ENCODE measurements around the gene TNFRSF6B. TPM values are rescaled to one million over a fixed set of nuclear protein-coding genes. Genes with fewer than 3 reads are reported as not detected.

The TNFRSF6B gene
- total and polyA plus RNA-seq, 2 donors (not counting 3 experiments of a cell fraction or from before 2014, with no cell fraction given): 0.69 to 11.3 TPM

DNA sequence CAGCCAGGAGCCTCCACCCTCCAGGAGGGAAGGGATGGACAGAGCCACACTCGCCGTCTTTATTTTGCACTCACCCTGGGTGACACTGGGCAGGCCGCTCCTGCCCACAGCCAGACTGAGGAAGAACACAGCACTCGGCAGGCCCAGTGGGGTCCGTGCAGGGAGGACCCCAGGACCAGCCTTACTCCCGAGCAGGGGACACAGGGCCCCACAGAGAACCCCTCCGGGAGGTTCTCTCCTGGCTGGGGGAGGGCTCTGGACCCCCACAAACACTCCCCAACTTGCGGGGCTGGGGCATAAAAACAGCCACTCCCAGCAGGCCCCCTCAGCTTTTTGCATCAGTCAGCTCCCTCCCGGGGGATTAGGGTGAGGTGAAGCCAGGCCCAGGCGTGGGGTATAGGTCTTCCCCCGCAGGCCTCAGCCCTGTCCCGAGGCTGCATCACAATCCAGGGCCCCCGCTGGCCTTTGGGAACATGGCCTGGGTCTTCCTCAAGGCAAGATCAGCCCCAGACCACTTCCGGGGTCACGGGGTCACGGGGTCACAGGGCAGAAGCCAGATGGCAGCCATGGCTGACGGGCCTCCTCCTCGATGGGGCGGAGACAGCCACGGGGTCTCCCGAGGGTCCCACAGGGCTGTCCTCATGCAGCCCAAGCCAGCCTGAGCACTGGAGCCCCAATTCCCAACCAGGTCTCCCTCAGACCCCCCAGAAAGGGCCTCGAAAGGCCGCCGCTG is 3.2 kb downstream of the TNFRSF6B start:
- peaks cover 0 to 2% of the 10 kb centered on the region in 2 experiments for H3K36me3 ChIP-seq (ENCODE audit: control insufficient read depth in 2 of 2, extremely low read depth in 1 of 2, insufficient read depth in 2 of 2, low read length in 2 of 2)
- H4K20me1 ChIP-seq (replicated peaks; ENCODE audit: control insufficient read depth, extremely low read depth, insufficient read depth, low read length): no peaks in the 10 kb centered on the region
- no peak overlapping the region for H3K4me3 ChIP-seq (replicated peaks in 1 of 3; ENCODE audit: insufficient read depth in 1 of 3, low read depth in 1 of 3, low read length in 3 of 3)
- no peak for TF ChIP-seq JUN (IDR thresholded peaks at IDR 0.05; ENCODE audit: borderline replicate concordance, insufficient read depth, insufficient read length, low read depth)
- TF ChIP-seq GATA2 (IDR thresholded peaks at IDR 0.05; ENCODE audit: insufficient read depth, insufficient read length, low read depth, low read length): no peak
- TF ChIP-seq, protein P1, sequence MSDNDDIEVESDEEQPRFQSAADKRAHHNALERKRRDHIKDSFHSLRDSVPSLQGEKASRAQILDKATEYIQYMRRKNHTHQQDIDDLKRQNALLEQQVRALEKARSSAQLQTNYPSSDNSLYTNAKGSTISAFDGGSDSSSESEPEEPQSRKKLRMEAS (IDR thresholded peaks at IDR 0.05; ENCODE audit: insufficient read depth, insufficient read length): no peak
- no peak for TF ChIP-seq FOS (IDR thresholded peaks at IDR 0.05; ENCODE audit: borderline replicate concordance, insufficient read depth, low read length)
- TF ChIP-seq EZH2 (IDR thresholded peaks at IDR 0.05; ENCODE audit: borderline replicate concordance, low read depth, low read length, severe bottlenecking): no peak
- TF ChIP-seq, protein P2, sequence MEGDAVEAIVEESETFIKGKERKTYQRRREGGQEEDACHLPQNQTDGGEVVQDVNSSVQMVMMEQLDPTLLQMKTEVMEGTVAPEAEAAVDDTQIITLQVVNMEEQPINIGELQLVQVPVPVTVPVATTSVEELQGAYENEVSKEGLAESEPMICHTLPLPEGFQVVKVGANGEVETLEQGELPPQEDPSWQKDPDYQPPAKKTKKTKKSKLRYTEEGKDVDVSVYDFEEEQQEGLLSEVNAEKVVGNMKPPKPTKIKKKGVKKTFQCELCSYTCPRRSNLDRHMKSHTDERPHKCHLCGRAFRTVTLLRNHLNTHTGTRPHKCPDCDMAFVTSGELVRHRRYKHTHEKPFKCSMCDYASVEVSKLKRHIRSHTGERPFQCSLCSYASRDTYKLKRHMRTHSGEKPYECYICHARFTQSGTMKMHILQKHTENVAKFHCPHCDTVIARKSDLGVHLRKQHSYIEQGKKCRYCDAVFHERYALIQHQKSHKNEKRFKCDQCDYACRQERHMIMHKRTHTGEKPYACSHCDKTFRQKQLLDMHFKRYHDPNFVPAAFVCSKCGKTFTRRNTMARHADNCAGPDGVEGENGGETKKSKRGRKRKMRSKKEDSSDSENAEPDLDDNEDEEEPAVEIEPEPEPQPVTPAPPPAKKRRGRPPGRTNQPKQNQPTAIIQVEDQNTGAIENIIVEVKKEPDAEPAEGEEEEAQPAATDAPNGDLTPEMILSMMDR (IDR thresholded peaks at IDR 0.05; ENCODE audit: extremely low read depth in 1 of 2, insufficient read depth in 1 of 2, low read depth in 1 of 2, low read length in 2 of 2): no peak
- peak; percentile 17 for TF ChIP-seq POLR2AphosphoS5 (IDR thresholded peaks at IDR 0.05; ENCODE audit: insufficient read depth, low read depth, low read length)
- peak overlapping the region; percentile 91 for H3K27ac ChIP-seq (ENCODE audit: insufficient read depth, low read depth, low read length)
- intact Hi-C loops (cut with micrococcal nuclease) (loop anchor here (1.0 to 5.0 kb wide), 3 partner anchors 12 to 41 kb away; partner anchors contain the start of genes LIME1, RTEL1 and SLC2A4RG), dilution Hi-C loops (cut with MboI; ENCODE audit: extremely low pct_ligation_motif_present, low sequenced_read_pairs) (no loop called here)
- peaks cover 35% of the 10 kb centered on the region for H3K4me1 ChIP-seq (ENCODE audit: control insufficient read depth, extremely low read depth, insufficient read depth, low read length)
- CTCF ChIA-PET: interaction anchor here (1.0 to 3.0 kb wide), 6 partner anchors 8 to 62 kb away, joined by 3 to 19 read pairs (median 4); partner anchors contain the start of genes ARFRP1 and ZGPAT
- no peak overlapping the region for H2AFZ ChIP-seq (ENCODE audit: low read depth, low read length)
- DNase-seq (ENCODE audit: low read depth, low spot score) (no peak), FAIRE-seq (peak; percentile 28)
- TSS peak; percentile 33 for BruUV-seq (replicated peaks)
- no peaks in the 10 kb centered on the region for H3K79me2 ChIP-seq (ENCODE audit: control insufficient read depth, insufficient read depth, low read length)
- H3K9me3 ChIP-seq (replicated peaks; ENCODE audit: control insufficient read depth, insufficient read depth, low read length): no peaks in the 10 kb centered on the region
- POLR2A ChIA-PET: interaction anchor here (1.0 to 1.5 kb wide), 2 partner anchors 8 to 33 kb away, joined by 3 to 8 read pairs; partner anchors contain the start of genes ARFRP1 and ZGPAT
- H3K9me1 ChIP-seq (replicated peaks; ENCODE audit: control insufficient read depth, extremely low read depth, insufficient read depth, low read length): no peaks in the 10 kb centered on the region
- H3K9ac ChIP-seq (replicated peaks; ENCODE audit: extremely low read depth, insufficient read depth, low read length): peak overlapping the region; percentile 38
- no peak overlapping the region for H3K4me2 ChIP-seq (ENCODE audit: insufficient read depth, low read length)
- H3K27me3 ChIP-seq (ENCODE audit: control insufficient read depth in 2 of 2, insufficient read depth in 2 of 2, low read length in 2 of 2): no peaks in the 10 kb centered on the region
